Astrocyte (in vitro differentiated cells and primary cell): ENCODE measurements around the gene CDS2. TPM values are rescaled to one million over a fixed set of nuclear protein-coding genes. Genes with fewer than 3 reads are reported as not detected.

Experiments used
- DNase-seq: peaks from one replicate; pipeline ENCODE4 v3.0.0-alpha.2; 2010; ENCODE audit warnings: low read depth
- FAIRE-seq: peaks from 2 replicates; lab custom pipeline; 2011; peaks lifted over from hg19 to GRCh38; lab: Jason Lieb, UNC
- H2AFZ ChIP-seq: 2 replicates; pipeline ENCODE4 v1.6.0; 2012; ENCODE audit warnings: low read depth, low read length, inconsistent platforms
- H3K27ac ChIP-seq: 2 replicates; pipeline ENCODE4 v1.5.1; 2011; ENCODE audit warnings: low read depth, low read length, inconsistent platforms
- H3K27me3 ChIP-seq: 2 replicates; pipeline ENCODE4 v1.6.0; 2011; ENCODE audit warnings: low read length, inconsistent platforms; ENCODE audit not compliant: insufficient read depth
- H3K36me3 ChIP-seq: 2 replicates; pipeline ENCODE4 v1.5.1; 2011; ENCODE audit warnings: low read length, inconsistent platforms; ENCODE audit not compliant: insufficient read depth
- H3K4me1 ChIP-seq: 2 replicates; pipeline ENCODE4 v1.5.1; 2011; ENCODE audit warnings: low read length, inconsistent platforms; ENCODE audit not compliant: insufficient read depth
- H3K4me2 ChIP-seq: 2 replicates; pipeline ENCODE4 v1.6.0; 2012; ENCODE audit warnings: low read length, inconsistent platforms
- H3K4me3 ChIP-seq: 2 replicates; pipeline ENCODE4 v1.5.1; 2011; ENCODE audit warnings: low read depth, mild to moderate bottlenecking, low read length, inconsistent platforms; ENCODE audit not compliant: insufficient read depth
- H3K79me2 ChIP-seq: 2 replicates; pipeline ENCODE4 v1.6.0; 2012; ENCODE audit warnings: mild to moderate bottlenecking, low read length, inconsistent platforms; ENCODE audit not compliant: insufficient read depth
- H3K9ac ChIP-seq: 2 replicates; pipeline ENCODE4 v1.6.0; 2012; ENCODE audit warnings: mild to moderate bottlenecking, low read length, inconsistent platforms
- H3K9me3 ChIP-seq: 2 replicates; pipeline ENCODE4 v1.5.1; 2012; ENCODE audit warnings: low read depth, mild to moderate bottlenecking, low read length, inconsistent platforms; ENCODE audit not compliant: insufficient read depth
- H4K20me1 ChIP-seq: 2 replicates; pipeline ENCODE4 v1.6.0; 2012; ENCODE audit warnings: low read length, inconsistent platforms; ENCODE audit not compliant: insufficient read depth
- H3K27ac Mint-ChIP-seq: one replicate; pipeline ENCODE4 v1.8.0; 2021; ENCODE audit warnings: mild to moderate bottlenecking, mixed read lengths; ENCODE audit not compliant: unreplicated experiment
- H3K27me3 Mint-ChIP-seq: one replicate; pipeline ENCODE4 v1.8.0; 2021; ENCODE audit warnings: low read depth, mixed read lengths; ENCODE audit not compliant: unreplicated experiment
- H3K36me3 Mint-ChIP-seq: one replicate; pipeline ENCODE4 v1.8.0; 2021; ENCODE audit warnings: low read depth, mixed read lengths; ENCODE audit not compliant: unreplicated experiment
- H3K4me1 Mint-ChIP-seq: one replicate; pipeline ENCODE4 v1.8.0; 2021; ENCODE audit warnings: low read depth, mixed read lengths; ENCODE audit not compliant: unreplicated experiment
- H3K4me3 Mint-ChIP-seq: one replicate; pipeline ENCODE4 v1.8.0; 2021; ENCODE audit warnings: mild to moderate bottlenecking, moderate library complexity, mixed read lengths; ENCODE audit not compliant: unreplicated experiment
- H3K9me3 Mint-ChIP-seq: one replicate; pipeline ENCODE4 v1.8.0; 2021; ENCODE audit warnings: mild to moderate bottlenecking, mixed read lengths; ENCODE audit not compliant: unreplicated experiment
- CTCF ChIP-seq: IDR thresholded peaks from 2 replicates; pipeline ENCODE4 v1.5.1; 2011; ENCODE audit warnings: low read depth, mild to moderate bottlenecking, inconsistent platforms, low read length, moderate library complexity; ENCODE audit not compliant: insufficient read depth
- EZH2 ChIP-seq: IDR thresholded peaks from 2 replicates; pipeline ENCODE4 v1.6.1; 2012; ENCODE audit warnings: mild to moderate bottlenecking, low read length, inconsistent platforms; ENCODE audit not compliant: insufficient read depth
- total RNA-seq: library from RNA; stranded (reverse); gene quantifications from 2 replicates; pipeline ENCODE4 v1.2.1, GENCODE V29; 2021

Gene CDS2
- total RNA-seq, 1 donor from 2014 or later, result 53.9 TPM

GRCh38 chr20:5178046-5178445 lies 51.2 kb downstream of the CDS2 start:
- Histone ChIP-seq H3K79me2 (peaks cover 5% of the 10 kb centered on the region), H3K4me1 (peaks cover 6% of the 10 kb centered on the region), H3K4me3 (no peak overlapping the region), H3K9ac (no peak overlapping the region), H3K27me3 (no peaks in the 10 kb centered on the region), H3K36me3 (peaks cover 7% of the 10 kb centered on the region), H3K4me2 (no peak overlapping the region), H3K9me3 (no peaks in the 10 kb centered on the region), H3K27ac (no peak overlapping the region), H2AFZ (no peak overlapping the region), H4K20me1 (peaks cover 12% of the 10 kb centered on the region)
- FAIRE-seq (no peak), DNase-seq (no peak)
- Mint-ChIP-seq H3K9me3 (no peaks in the 10 kb centered on the region), H3K4me3 (peak overlapping the region; percentile 9), H3K27ac (no peak overlapping the region), H3K4me1 (peaks cover 39% of the 10 kb centered on the region), H3K27me3 (no peaks in the 10 kb centered on the region), H3K36me3 (peaks cover 17% of the 10 kb centered on the region)
- TF ChIP-seq EZH2 (no peak), CTCF (no peak)

GRCh38 chr20:5180421-5180820 lies 53.6 kb downstream of the CDS2 start:
- peaks cover 7% of the 10 kb centered on the region for H3K36me3 ChIP-seq

More at GRCh38 chr20:5180421-5180820, 53.6 kb downstream of the CDS2 start:
- no peak for FAIRE-seq
- Mint-ChIP-seq H3K9me3 (no peaks in the 10 kb centered on the region), H3K4me3 (peak overlapping the region; percentile 11), H3K4me1 (peaks cover 39% of the 10 kb centered on the region), H3K27me3 (no peaks in the 10 kb centered on the region), H3K27ac (peak overlapping the region; percentile 90), H3K36me3 (peaks cover 16% of the 10 kb centered on the region)
- TF ChIP-seq CTCF (no peak), EZH2 (no peak)
- peaks cover 9% of the 10 kb centered on the region for H4K20me1 ChIP-seq
- H3K4me1 ChIP-seq, result peaks cover 6% of the 10 kb centered on the region
- no peak overlapping the region for H2AFZ ChIP-seq
- H3K9ac ChIP-seq, result no peak overlapping the region
- H3K27ac ChIP-seq, result no peak overlapping the region
- H3K4me2 ChIP-seq, result no peak overlapping the region
- no peaks in the 10 kb centered on the region for H3K27me3 ChIP-seq
- no peak for DNase-seq
- no peak overlapping the region for H3K4me3 ChIP-seq
- H3K79me2 ChIP-seq, result no peaks in the 10 kb centered on the region
- H3K9me3 ChIP-seq, result no peaks in the 10 kb centered on the region
